ENCODE data around the gene SMCO4.

The SMCO4 gene

DNA sequence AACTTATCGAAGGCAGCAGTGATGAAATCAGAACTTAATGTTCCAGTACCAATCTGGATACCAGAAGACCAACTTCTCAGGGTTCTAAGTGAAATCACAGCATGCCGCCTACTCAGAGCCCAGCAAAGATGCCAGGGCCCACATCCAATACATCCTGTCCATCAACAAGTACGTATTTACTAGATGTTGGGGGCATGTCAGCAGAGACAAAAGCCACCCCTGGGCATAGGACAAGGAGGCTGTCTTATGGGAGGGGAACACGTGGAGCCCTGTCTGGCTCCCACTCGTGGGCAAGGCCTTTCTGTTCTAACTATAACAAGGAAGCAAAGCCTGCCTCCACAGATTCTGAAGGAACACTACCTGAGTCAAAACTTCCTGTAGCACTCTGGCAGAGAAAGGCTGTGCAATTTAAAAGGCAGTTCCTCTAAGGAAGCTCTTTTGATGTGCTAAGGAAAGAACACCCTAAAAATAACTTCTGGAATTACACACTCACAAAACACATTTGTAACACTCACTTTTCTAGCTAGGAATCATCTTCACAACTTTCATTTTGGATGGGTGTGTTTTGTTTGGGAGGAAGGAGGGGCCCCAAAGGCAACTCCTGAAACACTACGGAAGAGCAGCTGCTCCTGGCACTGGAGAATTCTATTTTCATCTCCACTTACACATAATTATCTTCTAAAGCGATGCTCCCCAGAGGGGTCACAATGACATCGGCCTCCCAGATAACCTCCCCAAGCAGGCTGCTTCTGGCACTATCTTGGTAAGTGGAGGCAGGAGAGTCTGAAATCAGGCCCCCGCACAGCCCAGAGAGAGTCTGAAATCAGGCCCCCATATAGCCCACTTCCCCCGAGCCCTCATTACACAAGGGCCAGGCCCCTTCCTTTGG is 14.2 kb downstream of the SMCO4 start:
- no peak for DNase-seq (ENCODE audit: low spot score)

DNA sequence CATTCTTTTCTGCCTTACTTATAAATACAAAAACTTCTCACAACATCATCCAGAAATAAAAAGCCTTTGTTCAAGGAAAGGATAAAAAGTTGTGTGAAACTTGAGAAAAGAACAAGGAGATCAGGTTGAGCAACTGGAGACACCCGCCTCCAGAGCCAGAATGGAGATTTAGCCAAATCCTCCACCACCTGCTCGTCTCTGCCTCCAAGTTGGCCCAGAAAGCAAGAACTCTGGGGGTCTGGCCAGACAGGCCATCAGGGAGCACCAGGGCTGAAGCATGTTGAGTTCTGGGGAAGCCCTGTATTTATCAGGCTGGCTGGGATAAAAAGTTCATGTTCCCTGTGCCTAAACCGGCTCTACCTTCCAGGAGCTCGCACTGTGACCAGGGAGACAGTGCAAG is 14.9 kb downstream of the SMCO4 start:
- no peak for DNase-seq (ENCODE audit: low spot score)

DNA sequence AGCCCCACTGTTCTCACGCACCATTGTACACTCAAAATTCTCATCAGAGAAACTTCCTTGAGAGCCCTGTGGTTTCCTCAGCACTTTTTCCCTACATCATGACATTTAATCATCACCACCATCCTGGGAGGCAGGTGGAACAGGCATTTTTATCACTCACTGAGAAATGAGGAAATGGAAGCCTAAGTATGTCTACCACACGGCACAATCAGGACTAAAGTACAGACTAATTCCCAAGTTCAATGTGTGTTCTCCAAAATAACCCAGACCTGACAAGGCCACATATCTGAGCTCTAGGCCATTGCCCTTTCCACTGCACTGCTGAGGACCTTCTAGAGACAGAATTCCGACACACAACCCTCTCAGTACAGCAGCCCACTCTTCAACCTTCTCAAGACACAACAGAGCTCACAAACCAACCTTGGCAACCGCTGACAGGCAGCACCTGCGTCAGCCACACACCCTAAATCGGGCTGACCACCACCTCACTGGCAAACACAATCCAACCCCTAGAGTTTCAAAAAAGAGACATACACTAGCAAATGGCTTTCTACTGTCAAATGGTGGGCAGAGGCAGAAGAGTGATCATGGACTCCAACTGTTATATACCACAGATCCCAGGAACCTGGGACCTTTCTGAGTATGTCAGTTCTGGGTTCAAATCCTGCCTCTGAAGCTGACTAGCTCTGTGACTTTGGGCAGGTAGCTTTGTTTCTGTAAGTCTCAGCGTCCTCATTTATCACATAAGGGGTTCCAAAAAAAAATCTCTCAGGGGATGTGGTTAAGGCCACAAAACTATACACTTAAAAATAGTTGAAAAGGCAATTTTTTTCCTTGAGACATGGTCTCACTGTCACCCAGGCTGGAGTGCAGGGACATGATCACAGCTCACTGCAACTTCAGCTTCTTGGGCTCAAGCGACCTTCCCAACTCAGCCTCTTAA is 16.3 kb downstream of the SMCO4 start:
- no peak for DNase-seq (ENCODE audit: low spot score)

DNA sequence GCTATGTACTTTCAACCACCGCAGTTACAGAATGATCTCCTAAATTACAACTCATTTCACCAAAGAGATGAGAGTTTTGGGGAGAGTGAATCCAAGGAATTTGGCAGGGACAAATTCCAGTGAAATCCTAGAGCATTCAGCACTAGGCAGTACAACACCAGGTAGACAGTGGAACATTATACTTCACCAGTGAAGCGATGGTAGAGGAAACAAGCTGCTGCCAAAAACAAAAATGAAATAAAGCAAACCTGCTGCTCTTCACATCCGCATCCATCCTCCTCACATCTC is 16.9 kb downstream of the SMCO4 start:
- DNase-seq (ENCODE audit: low spot score) = no peak

DNA sequence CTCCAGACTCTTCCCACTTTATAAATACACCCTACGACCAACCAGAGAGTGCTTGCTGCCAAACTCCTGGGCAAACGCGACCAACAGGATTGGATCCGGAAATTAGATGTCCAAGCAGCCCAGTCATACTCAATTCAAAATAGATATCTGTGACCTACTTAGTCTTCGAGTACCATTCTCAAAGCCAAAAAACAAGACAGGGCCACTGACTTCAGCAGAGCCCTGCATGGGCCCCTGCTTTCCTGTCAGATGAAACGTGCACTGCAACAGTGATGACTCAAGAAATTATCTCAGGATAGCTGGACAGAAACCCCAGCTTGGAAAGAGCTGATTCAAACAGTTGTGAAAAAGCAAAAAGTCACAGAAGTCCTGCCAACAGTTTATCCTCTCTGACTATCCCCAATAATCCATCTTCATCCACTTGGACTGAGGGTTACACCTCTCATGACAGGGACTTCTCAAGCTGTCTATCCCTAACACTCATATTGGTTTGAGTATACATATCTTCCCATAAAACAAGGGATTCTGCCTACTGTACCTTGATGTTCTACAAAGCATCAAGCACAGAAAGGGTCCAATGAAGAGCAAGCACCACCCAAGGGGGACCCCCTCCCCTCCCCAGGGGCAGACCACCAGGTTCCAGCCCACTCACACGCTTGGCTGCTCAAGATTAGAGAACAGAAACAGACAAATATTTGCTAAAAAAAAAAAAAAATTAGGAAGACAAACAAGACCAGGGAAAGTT is 17.4 kb downstream of the SMCO4 start:
- DNase-seq (ENCODE audit: low spot score) = peak; percentile 64

DNA sequence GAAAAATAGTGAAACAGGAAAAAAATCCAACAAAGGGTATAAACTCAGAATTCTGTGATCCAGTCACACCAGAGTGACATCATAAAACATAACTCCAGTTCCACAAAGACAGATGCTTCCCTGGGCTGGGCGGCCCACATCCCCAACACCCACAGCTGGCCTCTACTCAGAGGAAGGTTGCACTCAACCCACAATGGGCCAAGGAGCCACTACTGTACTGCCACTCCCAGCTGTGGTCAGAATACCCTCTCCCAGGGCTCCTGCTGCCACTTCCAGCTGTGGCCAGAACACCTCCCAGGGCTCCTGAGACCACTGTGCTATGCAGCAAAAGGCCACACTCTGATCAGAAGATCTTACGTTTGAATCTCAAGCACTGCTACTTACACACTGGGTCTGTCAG is 18.3 kb downstream of the SMCO4 start:
- no peak for DNase-seq (ENCODE audit: low spot score)

DNA sequence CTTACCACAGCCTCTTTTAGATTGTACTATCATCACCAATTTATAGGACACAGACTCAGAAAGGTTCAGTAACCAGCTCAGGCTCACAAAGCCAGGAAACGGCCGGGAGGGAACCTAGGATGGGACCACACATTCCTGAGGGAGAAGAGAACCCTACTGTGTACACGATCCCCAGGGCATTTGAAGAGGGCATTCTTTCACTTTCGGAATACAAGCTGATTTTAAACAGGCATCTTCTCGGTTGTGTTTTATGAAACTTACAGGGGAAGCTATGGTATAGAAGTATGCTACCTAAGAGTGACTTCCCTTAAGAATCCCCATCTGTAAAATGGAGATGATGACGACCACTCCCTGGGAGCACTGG is 19.0 kb downstream of the SMCO4 start:
- DNase-seq (ENCODE audit: low spot score) = no peak

DNA sequence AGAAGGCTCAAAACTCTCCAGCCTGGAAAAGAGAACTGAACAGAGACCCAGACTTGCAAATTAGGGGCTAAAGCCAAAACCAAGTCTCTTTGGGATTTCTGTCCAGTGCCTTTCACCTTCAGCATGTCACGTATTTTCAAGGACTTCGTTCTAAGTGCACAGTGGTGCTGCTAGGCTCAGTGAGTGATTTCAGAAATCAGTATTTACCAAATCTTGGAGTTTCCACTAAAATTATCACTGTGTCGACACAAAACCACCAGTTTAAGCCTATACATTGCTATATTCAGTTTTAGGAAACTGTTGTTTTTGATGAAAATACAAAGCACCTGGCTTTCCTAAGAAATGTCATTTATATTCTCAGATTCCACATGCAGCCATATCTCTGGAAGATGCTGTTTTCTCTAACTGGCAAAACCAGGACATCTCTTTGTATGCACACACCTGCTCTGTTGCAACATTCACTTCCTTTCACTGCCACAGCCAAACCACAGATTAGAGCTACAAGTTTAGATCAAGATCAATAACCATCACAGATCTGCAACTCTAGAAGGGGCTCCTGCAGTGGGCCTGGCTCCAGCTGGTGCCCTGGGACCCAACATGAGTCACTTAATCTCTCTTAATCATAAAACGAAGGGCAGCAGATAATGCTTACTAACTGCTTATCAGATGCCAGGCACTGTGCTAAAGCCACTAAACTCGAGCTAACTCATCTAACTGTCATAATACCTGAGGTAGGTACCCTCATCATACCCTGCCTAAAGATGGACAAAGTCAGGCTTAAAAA is 22.3 kb downstream of the SMCO4 start:
- DNase-seq (ENCODE audit: low spot score) = peak; percentile 76

DNA sequence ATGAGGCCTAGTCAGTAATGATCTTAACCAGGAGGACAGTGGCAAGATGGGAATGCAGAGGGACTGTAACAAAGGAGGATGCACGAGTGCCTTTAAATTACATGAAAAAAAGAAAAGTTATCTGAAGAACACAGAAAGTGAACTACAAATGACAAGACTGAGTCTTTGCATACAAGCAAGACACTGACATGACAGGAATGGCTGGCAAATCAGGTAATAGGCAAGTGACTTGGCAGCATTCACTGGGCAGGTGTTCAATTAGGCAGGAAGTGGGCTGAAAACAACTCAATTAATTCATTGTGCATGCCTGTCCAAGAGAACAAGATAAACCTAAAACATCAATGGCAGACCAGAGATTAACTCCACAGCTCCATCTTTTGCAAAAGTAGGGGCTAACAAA is 24.0 kb downstream of the SMCO4 start:
- no peak for DNase-seq (ENCODE audit: low spot score)

DNA sequence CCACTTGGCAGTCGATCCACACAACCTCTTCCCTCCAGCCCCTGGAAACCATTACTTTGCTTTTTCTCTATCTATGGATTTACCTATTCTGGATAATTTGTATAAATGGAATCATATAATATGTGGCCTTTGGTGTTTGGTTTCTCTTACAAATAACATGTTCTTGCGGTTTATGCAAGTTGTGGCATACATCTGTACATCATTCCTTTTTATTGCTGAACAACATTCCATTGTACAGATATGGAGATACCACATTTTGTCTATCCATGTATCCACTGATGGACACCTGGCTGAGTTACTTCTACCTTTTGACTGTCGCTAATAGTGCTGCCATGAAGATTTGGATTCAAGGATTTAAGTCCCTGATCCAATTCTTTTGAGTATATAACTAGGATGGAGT is 25.1 kb downstream of the SMCO4 start:
- DNase-seq (ENCODE audit: low spot score) = no peak

DNA sequence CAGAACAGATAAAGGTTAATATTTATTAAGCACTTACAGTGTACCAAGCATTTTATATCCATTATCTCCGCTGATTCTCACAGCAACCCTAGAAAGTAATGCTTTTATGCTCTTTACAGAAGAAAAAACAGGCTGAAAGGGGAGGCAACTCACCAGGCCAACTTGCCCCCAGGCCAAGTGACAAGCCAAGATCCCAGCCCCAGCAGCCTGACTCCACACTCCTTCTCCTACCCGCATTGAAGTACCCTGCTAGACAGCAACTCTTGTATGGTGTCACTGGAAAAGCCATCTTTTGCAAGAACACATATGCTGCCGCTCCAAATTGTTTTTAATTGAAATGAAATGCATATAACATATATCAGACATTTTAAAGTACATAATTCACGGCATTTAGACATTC is 25.6 kb downstream of the SMCO4 start:
- DNase-seq (ENCODE audit: low spot score) = no peak

DNA sequence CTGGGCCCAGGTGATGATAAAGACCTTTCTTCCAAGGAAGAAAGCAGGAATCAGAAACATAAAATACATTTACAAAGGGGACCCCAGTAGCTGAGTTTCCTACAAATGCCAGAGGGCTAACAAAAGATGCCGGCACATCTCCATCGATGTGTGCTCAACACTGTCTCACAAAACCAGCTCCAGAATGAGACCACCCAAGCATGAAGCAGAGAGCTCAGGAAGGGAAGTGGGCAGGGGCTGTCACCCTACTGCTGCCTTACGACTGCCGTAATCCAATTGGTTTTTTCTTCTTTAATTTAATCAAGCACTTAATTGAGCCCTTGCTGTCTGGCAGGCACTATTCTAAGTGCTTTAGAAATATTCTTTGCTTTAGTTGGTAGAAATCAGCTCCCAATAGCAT is 26.1 kb downstream of the SMCO4 start:
- DNase-seq (ENCODE audit: low spot score) = no peak

DNA sequence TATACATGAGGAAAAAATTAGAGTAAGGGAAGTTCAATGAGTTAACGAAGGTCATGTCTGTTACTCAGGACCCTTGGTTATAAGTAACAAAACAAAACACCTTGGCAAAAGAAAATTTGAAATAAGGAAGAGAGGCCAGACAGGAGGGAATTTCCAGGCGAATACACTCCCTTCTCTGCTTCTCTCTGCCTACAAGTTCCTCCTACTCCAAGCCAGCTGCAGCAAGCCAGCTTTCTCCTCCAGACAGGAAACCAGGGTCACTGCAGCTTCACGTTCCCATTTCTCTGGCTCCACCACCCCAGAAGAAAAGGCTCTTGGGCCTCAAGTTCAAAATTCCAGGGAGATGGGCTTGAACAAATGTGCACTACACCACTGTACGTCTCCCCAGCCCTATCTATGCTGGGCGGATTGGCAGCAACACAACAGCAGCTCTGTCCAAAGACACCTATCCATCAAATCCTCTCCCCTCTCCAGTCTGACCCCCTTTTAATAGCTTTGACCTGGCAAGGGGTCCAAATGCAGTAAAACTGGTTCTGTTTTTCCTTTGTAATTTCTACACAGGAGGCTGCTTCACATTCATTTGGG is 27.7 kb downstream of the SMCO4 start:
- no peak for DNase-seq (ENCODE audit: low spot score)

DNA sequence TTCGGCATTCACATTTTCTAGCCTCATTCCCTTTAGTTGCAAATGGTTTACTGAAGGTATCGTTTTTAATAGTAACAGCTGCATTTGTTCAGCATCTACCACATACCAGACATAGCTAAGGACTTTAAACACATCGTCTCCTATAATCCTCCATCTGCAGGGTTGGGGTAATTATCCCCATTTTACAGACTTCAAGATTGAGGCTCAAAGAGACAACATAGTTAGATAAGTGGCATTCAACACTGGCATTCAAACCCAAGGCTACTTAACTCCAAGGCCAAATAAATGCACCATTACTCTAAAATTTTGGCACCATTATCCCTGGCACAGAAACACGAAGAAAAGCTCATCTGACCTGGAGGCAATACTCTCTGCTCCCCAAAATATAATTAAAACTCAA is 28.5 kb downstream of the SMCO4 start:
- no peak for DNase-seq (ENCODE audit: low spot score)

DNA sequence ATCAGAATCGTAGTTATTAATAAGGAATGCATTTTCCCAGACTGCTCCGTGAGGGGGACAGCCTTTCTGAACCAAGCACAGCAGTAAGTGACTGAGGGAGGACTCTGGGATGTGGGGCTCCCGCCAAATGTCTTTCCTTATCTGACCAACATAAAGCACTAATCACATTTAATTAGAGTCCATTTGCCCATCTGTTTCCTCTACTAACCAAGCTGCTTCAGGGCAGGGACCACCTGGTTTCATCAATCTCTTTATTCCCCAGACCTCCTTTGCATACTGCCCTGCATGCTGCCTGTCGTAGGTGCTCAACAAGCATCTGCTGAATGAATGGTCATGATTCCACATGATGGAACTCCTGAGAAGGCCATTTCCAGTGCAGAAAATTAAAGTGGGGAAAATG is 29.4 kb downstream of the SMCO4 start:
- DNase-seq (ENCODE audit: low spot score) = no peak

DNA sequence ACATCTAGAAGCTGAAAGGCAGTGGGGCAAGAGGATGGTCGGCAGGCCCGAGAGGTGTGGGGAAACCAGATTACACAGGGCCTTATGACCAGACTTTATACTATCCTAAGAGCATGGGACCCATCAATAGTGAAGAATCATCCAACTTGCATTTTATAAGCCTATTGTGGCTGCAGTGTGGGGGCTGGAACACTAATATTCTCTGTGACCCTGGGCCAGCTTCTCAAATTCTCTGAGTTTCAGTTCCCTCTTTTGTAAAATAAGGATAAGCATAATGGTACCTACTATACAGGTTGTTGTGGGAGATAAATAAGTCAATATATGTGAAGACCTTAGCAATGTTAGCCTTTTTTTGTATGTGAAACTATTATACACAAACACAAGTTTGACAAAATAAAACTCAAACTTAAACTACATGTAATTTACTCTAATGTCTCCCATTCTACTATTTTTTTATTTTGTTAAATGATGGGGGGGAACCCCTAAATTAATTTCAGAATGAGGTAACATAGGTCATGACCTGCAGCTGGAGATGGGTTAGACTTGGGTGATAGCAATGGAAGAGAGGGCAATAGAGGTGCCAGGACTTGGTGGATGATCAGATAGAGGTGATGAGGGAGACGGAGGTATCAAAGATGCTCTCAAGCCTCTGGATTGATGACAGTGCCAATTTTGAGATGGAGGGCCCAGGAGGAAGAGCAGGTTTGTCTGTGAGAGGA is 30.1 kb downstream of the SMCO4 start:
- no peak for DNase-seq (ENCODE audit: low spot score)

DNA sequence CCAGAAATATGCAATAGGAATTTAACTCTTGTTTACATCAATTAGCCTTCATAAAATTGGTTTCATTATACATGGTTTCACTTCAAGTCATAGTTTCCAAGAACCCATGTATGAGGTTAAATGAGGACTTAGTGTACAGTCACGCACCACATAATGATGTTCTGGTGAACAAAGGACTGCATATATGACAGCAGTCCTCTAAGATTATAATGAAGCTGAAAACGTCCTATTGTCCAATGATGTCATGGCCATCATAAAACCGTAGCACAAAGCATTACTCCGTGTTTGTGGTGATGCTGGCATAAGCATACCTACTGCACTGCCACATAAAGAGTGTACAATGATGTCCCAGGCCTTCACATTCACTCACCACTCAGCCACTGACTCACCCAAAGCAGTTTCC is 31.1 kb downstream of the SMCO4 start:
- DNase-seq (ENCODE audit: low spot score) = peak; percentile 74

DNA sequence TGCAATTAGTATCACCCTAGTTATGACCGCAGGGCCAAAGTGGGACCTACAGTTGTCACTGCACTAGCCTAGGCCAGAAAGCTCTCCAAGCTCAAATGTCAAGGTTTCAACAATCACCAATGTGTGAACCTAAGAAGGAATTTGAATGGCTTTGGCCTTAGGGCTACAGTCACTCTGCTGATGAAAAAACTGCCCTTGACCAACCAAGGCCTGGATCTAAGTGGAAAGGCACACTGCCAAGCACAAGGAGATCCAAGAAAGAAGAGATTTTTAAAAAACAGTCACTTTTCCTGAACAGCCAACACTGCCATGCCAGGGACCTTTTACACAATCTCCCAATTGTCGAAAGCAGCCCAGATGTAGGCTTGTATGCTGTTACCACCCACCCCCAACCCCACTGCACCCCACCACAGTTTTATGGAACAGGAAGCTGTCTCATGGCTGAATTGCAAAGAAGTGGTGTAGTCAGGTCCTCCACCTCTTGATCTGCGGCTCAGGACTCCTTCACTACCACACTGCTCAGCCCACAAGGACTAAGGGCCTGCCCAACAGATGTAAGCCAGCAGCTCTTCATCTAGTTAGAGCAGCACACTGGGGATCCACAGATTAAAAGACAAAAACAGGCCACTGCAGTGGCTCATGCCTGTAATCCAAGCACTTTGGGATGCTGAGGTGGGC is 32.9 kb downstream of the SMCO4 start:
- no peak for DNase-seq (ENCODE audit: low spot score)

DNA sequence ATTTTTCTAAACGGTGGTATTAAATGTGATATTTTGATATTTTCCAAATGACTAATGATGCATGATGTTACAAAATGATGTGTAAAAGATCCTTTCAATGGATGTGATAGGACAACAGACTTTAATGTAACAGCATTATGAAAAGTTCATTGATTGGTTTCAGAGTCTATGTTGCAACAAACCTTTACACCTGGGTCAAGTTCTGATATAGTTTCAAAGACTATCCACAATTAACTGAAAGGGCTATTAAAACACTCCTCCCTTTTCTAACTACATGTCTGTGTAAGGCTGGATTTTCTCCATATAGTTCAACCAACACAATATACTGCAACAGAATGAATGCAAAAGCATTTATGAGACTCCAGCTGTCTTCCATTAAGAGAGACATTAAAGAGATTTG is 35.7 kb downstream of the SMCO4 start:
- DNase-seq (ENCODE audit: low spot score) = no peak

DNA sequence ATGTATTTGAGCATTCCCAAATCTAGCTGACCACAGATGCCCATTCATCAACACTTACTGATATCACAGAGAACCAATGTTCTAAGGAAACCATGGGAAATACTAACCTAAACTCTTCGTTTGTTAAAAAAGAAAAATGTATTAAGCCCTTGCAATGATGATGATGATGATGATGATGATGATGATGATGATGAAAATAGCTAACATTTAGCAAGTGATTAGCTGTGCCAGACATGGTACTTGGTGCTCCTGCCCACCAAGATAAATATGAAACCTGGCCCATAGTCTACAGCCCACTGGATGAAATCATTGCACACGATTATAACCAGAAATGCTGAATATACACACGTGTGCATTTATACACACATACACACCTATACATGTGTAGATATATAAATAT is 37.5 kb downstream of the SMCO4 start:
- no peak for DNase-seq (ENCODE audit: low spot score)
